GM12864 (cell line): Measurements from ENCODE around the gene PLAAT2.

Experiments used
- DNase-seq: peaks from one replicate; pipeline ENCODE4 v3.0.0-alpha.2; 2011; ENCODE audit warnings: low read depth
- H3K4me3 ChIP-seq: 2 replicates; pipeline ENCODE4 v1.5.1; 2011; ENCODE audit warnings: mild to moderate bottlenecking, low read depth, low read length, control low read depth
- TF ChIP-seq, protein P1 (sequence below): IDR thresholded peaks from 2 replicates; pipeline ENCODE4 v1.5.1; 2011; ENCODE audit warnings: low read depth, mild to moderate bottlenecking, moderate library complexity, low read length, control low read depth, inconsistent platforms; ENCODE audit errors: missing control alignments

Gene PLAAT2

DNA sequence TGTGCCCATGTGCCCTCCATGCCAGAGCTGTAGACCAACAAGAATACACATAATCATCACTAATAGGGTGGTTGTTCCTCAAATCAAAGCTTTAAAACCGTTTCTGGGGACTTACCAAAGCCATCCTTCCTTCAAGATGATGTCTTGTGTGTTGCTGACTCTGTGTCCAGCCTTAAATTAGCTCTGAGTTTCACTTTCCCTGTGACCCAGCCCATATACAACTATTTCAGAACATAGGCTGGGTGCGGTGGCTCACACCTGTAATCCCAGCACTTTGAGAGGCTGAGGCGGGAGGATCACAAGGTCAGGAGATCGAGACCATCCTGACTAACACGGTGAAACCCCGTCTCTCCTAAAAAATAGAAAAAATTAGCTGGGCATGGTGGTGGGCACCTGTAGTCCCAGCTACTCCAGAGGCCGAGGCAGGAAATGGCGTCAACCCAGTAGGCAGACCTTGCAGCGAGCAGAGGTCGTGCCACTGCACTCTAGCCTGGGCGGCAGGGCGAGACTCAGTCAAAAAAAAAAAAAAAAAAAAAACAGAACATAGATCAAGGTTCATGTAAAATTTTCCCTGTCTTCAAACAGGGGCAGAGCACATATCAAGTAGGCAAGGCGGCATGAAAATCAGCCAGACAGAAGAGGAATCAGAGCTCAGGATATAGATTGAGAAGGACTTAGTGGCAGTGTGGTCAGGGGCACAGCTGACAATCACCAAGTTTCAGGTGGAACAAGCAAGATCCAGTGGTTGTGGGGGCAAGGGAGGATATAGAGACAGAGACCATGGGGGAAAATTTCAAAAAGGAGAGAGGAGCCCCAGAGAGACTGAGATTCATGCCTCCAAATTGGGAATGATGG, at the start of gene PLAAT2:
Gene PLAAT2, minus strand, starts transcription at position 179 of the 855 bp plus-strand sequence. Its CDS starts 55 bp downstream, at position 124.
- H3K4me3 ChIP-seq = no peak within 1 kb of the TSS
- TF ChIP-seq, protein P1, sequence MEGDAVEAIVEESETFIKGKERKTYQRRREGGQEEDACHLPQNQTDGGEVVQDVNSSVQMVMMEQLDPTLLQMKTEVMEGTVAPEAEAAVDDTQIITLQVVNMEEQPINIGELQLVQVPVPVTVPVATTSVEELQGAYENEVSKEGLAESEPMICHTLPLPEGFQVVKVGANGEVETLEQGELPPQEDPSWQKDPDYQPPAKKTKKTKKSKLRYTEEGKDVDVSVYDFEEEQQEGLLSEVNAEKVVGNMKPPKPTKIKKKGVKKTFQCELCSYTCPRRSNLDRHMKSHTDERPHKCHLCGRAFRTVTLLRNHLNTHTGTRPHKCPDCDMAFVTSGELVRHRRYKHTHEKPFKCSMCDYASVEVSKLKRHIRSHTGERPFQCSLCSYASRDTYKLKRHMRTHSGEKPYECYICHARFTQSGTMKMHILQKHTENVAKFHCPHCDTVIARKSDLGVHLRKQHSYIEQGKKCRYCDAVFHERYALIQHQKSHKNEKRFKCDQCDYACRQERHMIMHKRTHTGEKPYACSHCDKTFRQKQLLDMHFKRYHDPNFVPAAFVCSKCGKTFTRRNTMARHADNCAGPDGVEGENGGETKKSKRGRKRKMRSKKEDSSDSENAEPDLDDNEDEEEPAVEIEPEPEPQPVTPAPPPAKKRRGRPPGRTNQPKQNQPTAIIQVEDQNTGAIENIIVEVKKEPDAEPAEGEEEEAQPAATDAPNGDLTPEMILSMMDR = no peak
- no peak for DNase-seq

- no peak for DNase-seq
- TF ChIP-seq, protein P1 = no peak
- H3K4me3 ChIP-seq = no peak overlapping the region
Observed at GRCh38 chr11:63612181-63612580, 49.0 kb upstream of the PLAAT2 start.

DNA sequence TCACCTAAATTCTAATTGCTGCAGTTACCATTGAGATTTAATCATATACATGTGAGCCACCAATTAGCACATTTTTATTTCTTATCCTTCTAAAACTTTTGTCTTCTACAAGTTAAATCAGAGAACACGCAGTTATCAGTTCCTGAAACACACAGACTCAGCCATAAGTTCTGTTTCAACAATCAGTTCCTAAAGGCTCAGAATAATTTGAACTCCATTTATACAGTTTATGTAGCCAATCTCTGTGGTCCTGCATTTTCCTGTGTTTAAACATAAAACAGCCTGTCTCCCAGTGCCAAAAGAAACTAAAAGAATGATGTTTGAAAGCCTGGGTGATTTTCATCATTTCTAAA, 48.2 kb upstream of the PLAAT2 start:
- DNase-seq = no peak
- TF ChIP-seq, protein P1 = no peak
- no peak overlapping the region for H3K4me3 ChIP-seq

- H3K4me3 ChIP-seq = no peak overlapping the region
- no peak for DNase-seq
- TF ChIP-seq, protein P1 = no peak
Observed at GRCh38 chr11:63610604-63611394, 47.6 kb upstream of the PLAAT2 start.

GRCh38 chr11:63609971-63610580, 46.9 kb upstream of the PLAAT2 start:
- no peak overlapping the region for H3K4me3 ChIP-seq
- no peak for DNase-seq
- TF ChIP-seq, protein P1 = no peak

- TF ChIP-seq, protein P1 = no peak
- no peak for DNase-seq
- no peak overlapping the region for H3K4me3 ChIP-seq
Observed at GRCh38 chr11:63609536-63609935, 46.4 kb upstream of the PLAAT2 start.
